Body of pancreas (tissue), 4 donors: ENCODE measurements around the gene CCND3. TPM values are rescaled to one million over a fixed set of nuclear protein-coding genes. Genes with fewer than 3 reads are reported as not detected.

Experiments
- ATAC-seq: fragments of 150-250 bp; one replicate; pipeline ENCODE4 v1.9.1; 2016
- DNase-seq, 4 donors: peaks; one replicate each; pipeline ENCODE4 v3.0.0-alpha.2; 2019
- H3K27ac ChIP-seq, 4 donors: fragments of 200-600 bp; sonication (generic); 1 replicate in 3 of 4; 2 replicates in 1 of 4; pipeline versions ENCODE4 v1.5.1 to v1.6.1; 2016 to 2019; ENCODE audit warnings: mild to moderate bottlenecking in 1 of 4, mixed read lengths in 1 of 4, moderate library complexity in 1 of 4
- H3K27me3 ChIP-seq, 2 donors: fragments of 200-600 bp; sonication (generic); one replicate each; pipeline ENCODE4 v1.6.0; 2016; ENCODE audit warnings: mild to moderate bottlenecking in 1 of 2
- H3K36me3 ChIP-seq, 2 donors: fragments of 200-600 bp; sonication (generic); replicated peaks in 1 of 2; 2 replicates each; pipeline ENCODE4 v1.5.1; 2016; ENCODE audit warnings: low read depth in 2 of 2; ENCODE audit not compliant: insufficient read depth in 1 of 2
- H3K4me1 ChIP-seq: fragments of 200-600 bp; sonication (generic); one replicate; pipeline ENCODE4 v1.6.0; 2016
- H3K4me3 ChIP-seq, 2 donors: fragments of 200-600 bp; sonication (generic); 1 replicate in 1 of 2; 2 replicates in 1 of 2; pipeline ENCODE4 v1.5.1; 2016 to 2019
- H3K9me3 ChIP-seq, 3 donors: fragments of 200-600 bp; sonication (generic); 1 replicate in 2 of 3; 2 replicates in 1 of 3; pipeline ENCODE4 v1.5.1; 2016
- CTCF ChIP-seq, 7 experiments: fragments of 450-650 bp in 4 of 7; fragments of 200-600 bp in 3 of 7; sonication (generic) in 3 of 7; IDR thresholded peaks; one replicate each; pipeline ENCODE4 v1.5.1; 2016 to 2019; ENCODE audit warnings: antibody characterized with exemption in 7 of 7
- POLR2A ChIP-seq, 3 donors: fragments of 450-650 bp; IDR thresholded peaks; one replicate each; pipeline ENCODE4 v1.6.1; 2016; ENCODE audit warnings: antibody characterized with exemption in 3 of 3, mild to moderate bottlenecking in 2 of 3
- WGBS, 2 donors: methylation state at CpG; one replicate each; pipeline ENCODE4 v1.1.5; 2017; 5-methylcytosine and 5-hydroxymethylcytosine counted together
- intact Hi-C: fragments of 100-400 bp; cut with DNase I; formaldehyde crosslinking; loops from one replicate; pipeline ENCODE4 v1.15.1; 2023
- total RNA-seq, 2 donors: library from RNA; depleted of rRNA; stranded (reverse); fragments of >200 nt; gene quantifications; one replicate each; pipeline ENCODE4 v1.1.0, GENCODE V29; 2016

Gene CCND3
- total RNA-seq, 2 donors from 2014 or later, result 73.2 to 91.0 TPM

GRCh38 chr6:41967312-41968287 lies 26.0 kb upstream of the CCND3 start:
- Histone ChIP-seq H3K9me3 (no peaks in the 10 kb centered on the region), H3K36me3 (no peaks in the 10 kb centered on the region), H3K4me3 (no peak overlapping the region), H3K4me1 (no peaks in the 10 kb centered on the region), H3K27me3 (no peaks in the 10 kb centered on the region), H3K27ac (no peak overlapping the region)
- intact Hi-C loops, result no loop called here
- ATAC-seq (no peak), DNase-seq (no peak)
- TF ChIP-seq POLR2A (IDR thresholded peaks at IDR 0.05) (no peak), CTCF (IDR thresholded peaks at IDR 0.05) (no peak)
- WGBS, 2 donors, result 73 to 84% methylated on average over 7 of the region's 7 CpGs

GRCh38 chr6:41966961-41967311 lies 25.3 kb upstream of the CCND3 start:
- H3K36me3 ChIP-seq, result no peaks in the 10 kb centered on the region
- no peak for ATAC-seq
- H3K4me1 ChIP-seq, result no peaks in the 10 kb centered on the region
- no peak overlapping the region for H3K27ac ChIP-seq
- H3K27me3 ChIP-seq, result no peaks in the 10 kb centered on the region
- no peak for DNase-seq
- WGBS, 2 donors, result 75 to 78% methylated on average over 4 of the region's 4 CpGs
- no peak for TF ChIP-seq CTCF (IDR thresholded peaks at IDR 0.05)
- no peak for TF ChIP-seq POLR2A (IDR thresholded peaks at IDR 0.05)
- no peak overlapping the region for H3K4me3 ChIP-seq
- H3K9me3 ChIP-seq, result no peaks in the 10 kb centered on the region
- intact Hi-C loops, result no loop called here

DNA sequence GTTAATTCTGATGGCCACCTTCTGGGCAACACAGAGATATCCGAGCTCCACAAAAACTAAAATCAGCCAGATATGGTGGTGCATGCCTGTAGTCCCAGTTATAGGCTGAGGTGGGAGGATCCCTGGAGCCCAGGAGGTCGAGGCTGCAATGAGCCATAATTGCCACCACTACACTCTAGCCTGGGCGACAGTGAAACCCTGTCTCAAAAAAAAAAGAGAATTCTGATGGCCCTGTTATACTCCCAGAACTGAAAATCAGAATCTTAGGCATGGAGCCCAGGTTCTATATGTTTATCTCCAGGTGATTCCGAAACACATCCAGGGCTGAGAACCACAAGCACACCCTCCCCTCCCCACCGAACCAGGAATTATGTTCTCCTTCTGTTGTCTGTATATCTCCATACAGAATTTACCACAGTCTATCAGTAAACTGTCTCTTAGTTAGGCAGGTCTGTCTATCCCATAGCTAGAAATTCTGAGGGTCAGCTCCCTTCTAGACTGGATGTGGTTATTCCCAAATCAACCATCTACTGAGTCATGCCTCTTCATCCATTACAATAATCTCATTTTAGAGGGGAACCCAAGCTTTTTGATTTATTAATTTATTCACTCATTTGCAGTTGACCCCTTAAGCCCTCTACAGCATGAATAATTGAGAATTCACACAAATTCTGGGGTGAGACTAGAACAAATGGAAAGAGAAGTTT lies 24.8 kb upstream of the CCND3 start:
- no peak for TF ChIP-seq CTCF (IDR thresholded peaks at IDR 0.05)
- TF ChIP-seq POLR2A (IDR thresholded peaks at IDR 0.05), result no peak
- WGBS, 2 donors, result 59 to 82% methylated on average over 4 to 5 of the region's 5 CpGs

GRCh38 chr6:41965429-41966213 lies 24.0 kb upstream of the CCND3 start:
- DNase-seq (no peak), ATAC-seq (no peak)
- TF ChIP-seq POLR2A (IDR thresholded peaks at IDR 0.05) (no peak), CTCF (IDR thresholded peaks at IDR 0.05) (no peak)
- no peaks in the 10 kb centered on the region for H3K4me1 ChIP-seq
- WGBS, 2 donors, result 58 to 72% methylated on average over 10 to 11 of the region's 11 CpGs
- no peaks in the 10 kb centered on the region for H3K36me3 ChIP-seq
- intact Hi-C loops, result no loop called here
- H3K9me3 ChIP-seq, result no peaks in the 10 kb centered on the region
- no peaks in the 10 kb centered on the region for H3K27me3 ChIP-seq
- no peak overlapping the region for H3K4me3 ChIP-seq
- no peak overlapping the region for H3K27ac ChIP-seq

More for the DNA sequence above, 24.8 kb upstream of the CCND3 start:
- intact Hi-C loops, result no loop called here
- H3K4me1 ChIP-seq, result no peaks in the 10 kb centered on the region
- H3K4me3 ChIP-seq, result no peak overlapping the region
- H3K27ac ChIP-seq, result no peak overlapping the region
- H3K36me3 ChIP-seq, result no peaks in the 10 kb centered on the region
- ATAC-seq, result no peak
- no peaks in the 10 kb centered on the region for H3K9me3 ChIP-seq
- no peak for DNase-seq
- no peaks in the 10 kb centered on the region for H3K27me3 ChIP-seq
